ENCODE measurements around the gene FAM53A.
A peak's percentile ranks its signal among the peaks of the same experiment; 100 is the strongest.
"Not testable (repeated sequence)": the region's sequence is repeated elsewhere in the genome, so short reads cannot be mapped to it uniquely, and the experiment has no call there.

FAM53A gene

GRCh38 chr4:1716065-1716945, 32.2 kb upstream of the FAM53A start:
- DNase-seq, result no peak

- DNase-seq, result peak; percentile 78
These were observed 31.1 kb upstream of the FAM53A start for GRCh38 chr4:1715002-1715758.

GRCh38 chr4:1714303-1715001, 30.3 kb upstream of the FAM53A start:
- DNase-seq, result peak; percentile 46

GRCh38 chr4:1713003-1713851, 29.1 kb upstream of the FAM53A start:
- peak; percentile 32 for DNase-seq

GRCh38 chr4:1712216-1713002, 28.3 kb upstream of the FAM53A start, which contains the start of gene SLBP:
Gene SLBP (minus strand): TSS chr4:1712319. CDS start chr4:1712188, 131 bp downstream.
- peak; percentile 99 for DNase-seq

- peak; percentile 52 for DNase-seq
These were observed 27.6 kb upstream of the FAM53A start for GRCh38 chr4:1711571-1712215.

GRCh38 chr4:1711055-1711570, 27.0 kb upstream of the FAM53A start:
- peak; percentile 32 for DNase-seq

- no peak for DNase-seq
These were observed 24.5 kb upstream of the FAM53A start for GRCh38 chr4:1708581-1708980.

- no peak for DNase-seq
These were observed 22.2 kb upstream of the FAM53A start for GRCh38 chr4:1706358-1706757.

GRCh38 chr4:1705732-1706131, 21.6 kb upstream of the FAM53A start:
- no peak for DNase-seq

GRCh38 chr4:1703867-1704266, 19.8 kb upstream of the FAM53A start:
- peak; percentile 57 for DNase-seq

GRCh38 chr4:1701671-1702070, 17.6 kb upstream of the FAM53A start:
- not testable (repeated sequence) for DNase-seq

GRCh38 chr4:1695913-1696312, 11.8 kb upstream of the FAM53A start:
- no peak for DNase-seq

- DNase-seq, result peak; percentile 90
These were observed 9.2 kb upstream of the FAM53A start for GRCh38 chr4:1693131-1693896.

- DNase-seq, result no peak
These were observed 7.7 kb upstream of the FAM53A start for GRCh38 chr4:1691737-1692373.

GRCh38 chr4:1690698-1691097, 6.6 kb upstream of the FAM53A start:
- DNase-seq, result no peak

- DNase-seq, result no peak
These were observed 2.4 kb upstream of the FAM53A start for GRCh38 chr4:1686440-1687036.

GRCh38 chr4:1685235-1686150, 1.4 kb upstream of the FAM53A start:
- DNase-seq, result no peak
